Measurements from ENCODE around the gene SYNM. TPM values are rescaled to one million over a fixed set of nuclear protein-coding genes. Genes with fewer than 3 reads are reported as not detected.
A peak's percentile ranks its signal among the peaks of the same experiment; 100 is the strongest.

Gene SYNM
- total and polyA plus RNA-seq, 3 experiments from 2014 or later = 0.56 to 2.4 (median 2.3) TPM

- H3K4me3 ChIP-seq (ENCODE audit: low read length) = no peak overlapping the region
- POLR2A ChIA-PET = no interaction called here
- peaks cover 0 to 5% (median 3%) of the 10 kb centered on the region in 3 donors for H3K4me1 Mint-ChIP-seq
- no peaks in the 10 kb centered on the region for H3K27me3 ChIP-seq (ENCODE audit: insufficient read depth, low read length, poor library complexity, severe bottlenecking)
- H3K36me3 ChIP-seq (ENCODE audit: insufficient read depth, low read length) = no peaks in the 10 kb centered on the region
- CTCF ChIA-PET = no interaction called here
- no peak overlapping the region for H3K27ac ChIP-seq (ENCODE audit: low read depth, low read length)
- H3K4me3 Mint-ChIP-seq = no peak overlapping the region
- H3K27me3 Mint-ChIP-seq = peaks cover 0 to 3% of the 10 kb centered on the region in 2 donors
- H3K9me3 ChIP-seq (ENCODE audit: low read length) = no peaks in the 10 kb centered on the region
- H3K4me1 ChIP-seq (ENCODE audit: insufficient read depth, low read length) = no peaks in the 10 kb centered on the region
- no peak for DNase-seq
- H3K27ac Mint-ChIP-seq = no peak overlapping the region
- H3K9me3 Mint-ChIP-seq = no peaks in the 10 kb centered on the region
- H3K36me3 Mint-ChIP-seq = no peaks in the 10 kb centered on the region
These were observed 13.9 kb upstream of the SYNM start for GRCh38 chr15:99090938-99091337.

- H3K9me3 Mint-ChIP-seq = no peaks in the 10 kb centered on the region
- CTCF ChIA-PET = no interaction called here
- POLR2A ChIA-PET = no interaction called here
These were observed 12.2 kb upstream of the SYNM start for GRCh38 chr15:99092554-99093172.

GRCh38 chr15:99095626-99096025 lies 9.3 kb upstream of the SYNM start:
- H3K27me3 ChIP-seq (ENCODE audit: insufficient read depth, low read length, poor library complexity, severe bottlenecking) = no peaks in the 10 kb centered on the region
- DNase-seq = no peak
- Mint-ChIP-seq H3K36me3 (no peaks in the 10 kb centered on the region), H3K27me3 (peaks cover 5 to 35% of the 10 kb centered on the region in 2 donors), H3K4me3 (no peak overlapping the region), H3K27ac (no peak overlapping the region), H3K4me1 (peaks cover 0 to 5% (median 1%) of the 10 kb centered on the region in 3 donors), H3K9me3 (no peaks in the 10 kb centered on the region)
- POLR2A ChIA-PET = no interaction called here
- no peaks in the 10 kb centered on the region for H3K36me3 ChIP-seq (ENCODE audit: insufficient read depth, low read length)
- no peaks in the 10 kb centered on the region for H3K4me1 ChIP-seq (ENCODE audit: insufficient read depth, low read length)
- CTCF ChIA-PET = interaction anchor here (1.5 kb wide), 1 partner anchor 608 kb away, joined by 3 read pairs; no protein-coding TSS in a partner anchor
- H3K27ac ChIP-seq (ENCODE audit: low read depth, low read length) = no peak overlapping the region
- H3K4me3 ChIP-seq (ENCODE audit: low read length) = no peak overlapping the region
- no peaks in the 10 kb centered on the region for H3K9me3 ChIP-seq (ENCODE audit: low read length)

More at GRCh38 chr15:99092554-99093172, 12.2 kb upstream of the SYNM start:
- Mint-ChIP-seq H3K4me1 (peaks cover 0 to 5% (median 3%) of the 10 kb centered on the region in 3 donors), H3K27me3 (peaks cover 3 to 17% of the 10 kb centered on the region in 2 donors), H3K36me3 (no peaks in the 10 kb centered on the region), H3K4me3 (no peak overlapping the region), H3K27ac (no peak overlapping the region)
- Histone ChIP-seq H3K36me3 (ENCODE audit: insufficient read depth, low read length) (no peaks in the 10 kb centered on the region), H3K27me3 (ENCODE audit: insufficient read depth, low read length, poor library complexity, severe bottlenecking) (no peaks in the 10 kb centered on the region), H3K9me3 (ENCODE audit: low read length) (no peaks in the 10 kb centered on the region), H3K27ac (ENCODE audit: low read depth, low read length) (no peak overlapping the region), H3K4me3 (ENCODE audit: low read length) (no peak overlapping the region), H3K4me1 (ENCODE audit: insufficient read depth, low read length) (no peaks in the 10 kb centered on the region)
- no peak for DNase-seq

- no peaks in the 10 kb centered on the region for H3K4me1 ChIP-seq (ENCODE audit: insufficient read depth, low read length)
- Mint-ChIP-seq H3K4me1 (peaks cover 0 to 6% (median 3%) of the 10 kb centered on the region in 3 donors), H3K27ac (no peak overlapping the region), H3K9me3 (no peaks in the 10 kb centered on the region), H3K4me3 (no peak overlapping the region), H3K36me3 (no peaks in the 10 kb centered on the region), H3K27me3 (peaks cover 5 to 39% of the 10 kb centered on the region in 2 donors)
- H3K36me3 ChIP-seq (ENCODE audit: insufficient read depth, low read length) = no peaks in the 10 kb centered on the region
- ChIA-PET CTCF (interaction anchor here (1.5 kb wide), 1 partner anchor 608 kb away, joined by 3 read pairs; no protein-coding TSS in a partner anchor), POLR2A (no interaction called here)
- H3K4me3 ChIP-seq (ENCODE audit: low read length) = no peak overlapping the region
- no peaks in the 10 kb centered on the region for H3K27me3 ChIP-seq (ENCODE audit: insufficient read depth, low read length, poor library complexity, severe bottlenecking)
- no peak for DNase-seq
- no peak overlapping the region for H3K27ac ChIP-seq (ENCODE audit: low read depth, low read length)
- no peaks in the 10 kb centered on the region for H3K9me3 ChIP-seq (ENCODE audit: low read length)
These were observed 8.5 kb upstream of the SYNM start for GRCh38 chr15:99096173-99096893.

GRCh38 chr15:99096894-99097426 lies 7.9 kb upstream of the SYNM start:
- Histone ChIP-seq H3K9me3 (ENCODE audit: low read length) (no peaks in the 10 kb centered on the region), H3K36me3 (ENCODE audit: insufficient read depth, low read length) (no peaks in the 10 kb centered on the region), H3K27me3 (ENCODE audit: insufficient read depth, low read length, poor library complexity, severe bottlenecking) (no peaks in the 10 kb centered on the region), H3K27ac (ENCODE audit: low read depth, low read length) (no peak overlapping the region), H3K4me3 (ENCODE audit: low read length) (no peak overlapping the region), H3K4me1 (ENCODE audit: insufficient read depth, low read length) (no peaks in the 10 kb centered on the region)
- Mint-ChIP-seq H3K36me3 (no peaks in the 10 kb centered on the region), H3K9me3 (no peaks in the 10 kb centered on the region), H3K27ac (no peak overlapping the region), H3K4me1 (peaks cover 0 to 8% (median 3%) of the 10 kb centered on the region in 3 donors), H3K4me3 (no peak overlapping the region), H3K27me3 (peaks cover 5 to 43% of the 10 kb centered on the region in 2 donors)
- ChIA-PET CTCF (no interaction called here), POLR2A (no interaction called here)
- no peak for DNase-seq

- Histone ChIP-seq H3K36me3 (ENCODE audit: insufficient read depth, low read length) (no peaks in the 10 kb centered on the region), H3K27me3 (ENCODE audit: insufficient read depth, low read length, poor library complexity, severe bottlenecking) (no peaks in the 10 kb centered on the region), H3K27ac (ENCODE audit: low read depth, low read length) (no peak overlapping the region), H3K9me3 (ENCODE audit: low read length) (no peaks in the 10 kb centered on the region), H3K4me1 (ENCODE audit: insufficient read depth, low read length) (no peaks in the 10 kb centered on the region), H3K4me3 (ENCODE audit: low read length) (no peak overlapping the region)
- ChIA-PET CTCF (no interaction called here), POLR2A (no interaction called here)
- H3K4me1 Mint-ChIP-seq = peaks cover 0 to 8% (median 3%) of the 10 kb centered on the region in 3 donors
- H3K27me3 Mint-ChIP-seq = peaks cover 9 to 49% of the 10 kb centered on the region in 2 donors
- no peak for DNase-seq
- no peak overlapping the region for H3K4me3 Mint-ChIP-seq
- H3K36me3 Mint-ChIP-seq = no peaks in the 10 kb centered on the region
- H3K27ac Mint-ChIP-seq = peak overlapping the region in 1 of 8 donors; percentile 60
- no peaks in the 10 kb centered on the region for H3K9me3 Mint-ChIP-seq
These were observed 7.2 kb upstream of the SYNM start for GRCh38 chr15:99097441-99098410.

- Mint-ChIP-seq H3K9me3 (no peaks in the 10 kb centered on the region), H3K36me3 (no peaks in the 10 kb centered on the region), H3K27ac (no peak overlapping the region), H3K4me1 (peaks cover 0 to 8% (median 3%) of the 10 kb centered on the region in 3 donors), H3K4me3 (peak overlapping the region in 1 of 7 donors; percentile 9), H3K27me3 (peaks cover 9 to 51% of the 10 kb centered on the region in 2 donors)
- Histone ChIP-seq H3K27ac (ENCODE audit: low read depth, low read length) (no peak overlapping the region), H3K9me3 (ENCODE audit: low read length) (no peaks in the 10 kb centered on the region), H3K4me1 (ENCODE audit: insufficient read depth, low read length) (no peaks in the 10 kb centered on the region), H3K36me3 (ENCODE audit: insufficient read depth, low read length) (no peaks in the 10 kb centered on the region), H3K27me3 (ENCODE audit: insufficient read depth, low read length, poor library complexity, severe bottlenecking) (peaks cover 3% of the 10 kb centered on the region), H3K4me3 (ENCODE audit: low read length) (no peak overlapping the region)
- POLR2A ChIA-PET = no interaction called here
- CTCF ChIA-PET = no interaction called here
- DNase-seq = no peak
These were observed 6.5 kb upstream of the SYNM start for GRCh38 chr15:99098426-99098825.

Measured in CD8-positive, alpha-beta memory T cell (primary cell).